ENCODE measurements around the gene NBPF6.
"Not testable (repeated sequence)": the region's sequence is repeated elsewhere in the genome, so short reads cannot be mapped to it uniquely, and the experiment has no call there.

GRCh38 chr1:108450043-108450442 lies at the start of gene NBPF6:
- TF ChIP-seq, protein P1, sequence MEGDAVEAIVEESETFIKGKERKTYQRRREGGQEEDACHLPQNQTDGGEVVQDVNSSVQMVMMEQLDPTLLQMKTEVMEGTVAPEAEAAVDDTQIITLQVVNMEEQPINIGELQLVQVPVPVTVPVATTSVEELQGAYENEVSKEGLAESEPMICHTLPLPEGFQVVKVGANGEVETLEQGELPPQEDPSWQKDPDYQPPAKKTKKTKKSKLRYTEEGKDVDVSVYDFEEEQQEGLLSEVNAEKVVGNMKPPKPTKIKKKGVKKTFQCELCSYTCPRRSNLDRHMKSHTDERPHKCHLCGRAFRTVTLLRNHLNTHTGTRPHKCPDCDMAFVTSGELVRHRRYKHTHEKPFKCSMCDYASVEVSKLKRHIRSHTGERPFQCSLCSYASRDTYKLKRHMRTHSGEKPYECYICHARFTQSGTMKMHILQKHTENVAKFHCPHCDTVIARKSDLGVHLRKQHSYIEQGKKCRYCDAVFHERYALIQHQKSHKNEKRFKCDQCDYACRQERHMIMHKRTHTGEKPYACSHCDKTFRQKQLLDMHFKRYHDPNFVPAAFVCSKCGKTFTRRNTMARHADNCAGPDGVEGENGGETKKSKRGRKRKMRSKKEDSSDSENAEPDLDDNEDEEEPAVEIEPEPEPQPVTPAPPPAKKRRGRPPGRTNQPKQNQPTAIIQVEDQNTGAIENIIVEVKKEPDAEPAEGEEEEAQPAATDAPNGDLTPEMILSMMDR (conservative IDR thresholded peaks at IDR 0.05; ENCODE audit: low read depth, low read length) = not testable (repeated sequence)
- not testable (repeated sequence) for TF ChIP-seq EZH2 (IDR thresholded peaks at IDR 0.05; ENCODE audit: low read length, unreplicated experiment); EZH2phosphoT487 (IDR thresholded peaks at IDR 0.05; ENCODE audit: borderline replicate concordance, low read length)

All from PC-3 (cell line).